GM19397 (cell line): Measurements from ENCODE around the gene KIF9.
"Not testable (repeated sequence)": the region's sequence is repeated elsewhere in the genome, so short reads cannot be mapped to it uniquely, and the experiment has no call there.

Source experiments
- ATAC-seq: cut with Tn5 transposase; IDR thresholded peaks from one replicate; pipeline ENCODE4 v1.9.1; 2021; ENCODE audit warnings: mild to moderate bottlenecking, moderate library complexity; ENCODE audit not compliant: unreplicated experiment

KIF9 gene, protein sequence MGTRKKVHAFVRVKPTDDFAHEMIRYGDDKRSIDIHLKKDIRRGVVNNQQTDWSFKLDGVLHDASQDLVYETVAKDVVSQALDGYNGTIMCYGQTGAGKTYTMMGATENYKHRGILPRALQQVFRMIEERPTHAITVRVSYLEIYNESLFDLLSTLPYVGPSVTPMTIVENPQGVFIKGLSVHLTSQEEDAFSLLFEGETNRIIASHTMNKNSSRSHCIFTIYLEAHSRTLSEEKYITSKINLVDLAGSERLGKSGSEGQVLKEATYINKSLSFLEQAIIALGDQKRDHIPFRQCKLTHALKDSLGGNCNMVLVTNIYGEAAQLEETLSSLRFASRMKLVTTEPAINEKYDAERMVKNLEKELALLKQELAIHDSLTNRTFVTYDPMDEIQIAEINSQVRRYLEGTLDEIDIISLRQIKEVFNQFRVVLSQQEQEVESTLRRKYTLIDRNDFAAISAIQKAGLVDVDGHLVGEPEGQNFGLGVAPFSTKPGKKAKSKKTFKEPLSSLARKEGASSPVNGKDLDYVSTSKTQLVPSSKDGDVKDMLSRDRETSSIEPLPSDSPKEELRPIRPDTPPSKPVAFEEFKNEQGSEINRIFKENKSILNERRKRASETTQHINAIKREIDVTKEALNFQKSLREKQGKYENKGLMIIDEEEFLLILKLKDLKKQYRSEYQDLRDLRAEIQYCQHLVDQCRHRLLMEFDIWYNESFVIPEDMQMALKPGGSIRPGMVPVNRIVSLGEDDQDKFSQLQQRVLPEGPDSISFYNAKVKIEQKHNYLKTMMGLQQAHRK

DNA sequence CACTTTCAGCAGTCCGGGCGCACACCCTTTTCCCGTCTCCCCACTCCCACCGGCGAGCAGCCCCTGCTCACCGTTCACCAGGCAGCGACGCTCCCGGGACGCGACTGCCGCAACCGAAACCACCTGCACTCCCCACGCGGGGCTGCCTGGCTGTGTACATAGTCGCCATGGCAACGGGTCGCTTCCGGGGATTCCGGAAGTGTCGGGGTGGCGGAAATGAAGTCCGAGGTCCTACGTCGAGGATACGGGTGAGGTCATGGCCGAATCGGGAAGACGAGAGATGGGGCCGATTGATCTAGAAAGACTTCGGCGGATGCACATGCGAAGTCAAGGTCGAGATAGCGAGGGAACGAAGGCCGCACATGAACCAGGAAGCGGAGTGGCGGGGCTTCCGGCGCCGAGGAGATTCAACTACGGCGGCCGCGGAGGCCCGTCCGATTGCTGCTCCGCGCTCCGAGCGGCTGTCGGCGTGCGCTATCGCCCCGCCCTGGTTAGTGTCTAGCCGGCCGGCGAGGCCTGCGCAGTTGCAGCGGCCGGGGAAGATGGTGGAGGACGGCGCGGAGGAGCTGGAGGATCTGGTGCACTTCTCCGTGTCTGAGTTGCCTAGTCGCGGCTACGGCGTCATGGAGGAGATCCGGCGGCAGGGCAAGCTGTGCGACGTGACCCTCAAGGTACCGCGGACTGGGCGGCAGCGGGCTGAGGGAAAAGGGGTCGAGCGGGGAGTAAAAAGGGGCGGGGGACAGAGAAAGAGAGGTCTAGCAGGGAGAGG lies at the start of gene KIF9, which contains the start of gene KLHL18:
Gene KIF9, minus strand, starts transcription at position 376 of the 769 bp plus-strand sequence. CDS start 5,425 bp downstream, outside the sequence.
Gene KLHL18, plus strand, starts transcription at position 521 of the 769 bp plus-strand sequence. Its CDS starts 22 bp downstream, at position 543.
- ATAC-seq = peak; percentile 79

DNA sequence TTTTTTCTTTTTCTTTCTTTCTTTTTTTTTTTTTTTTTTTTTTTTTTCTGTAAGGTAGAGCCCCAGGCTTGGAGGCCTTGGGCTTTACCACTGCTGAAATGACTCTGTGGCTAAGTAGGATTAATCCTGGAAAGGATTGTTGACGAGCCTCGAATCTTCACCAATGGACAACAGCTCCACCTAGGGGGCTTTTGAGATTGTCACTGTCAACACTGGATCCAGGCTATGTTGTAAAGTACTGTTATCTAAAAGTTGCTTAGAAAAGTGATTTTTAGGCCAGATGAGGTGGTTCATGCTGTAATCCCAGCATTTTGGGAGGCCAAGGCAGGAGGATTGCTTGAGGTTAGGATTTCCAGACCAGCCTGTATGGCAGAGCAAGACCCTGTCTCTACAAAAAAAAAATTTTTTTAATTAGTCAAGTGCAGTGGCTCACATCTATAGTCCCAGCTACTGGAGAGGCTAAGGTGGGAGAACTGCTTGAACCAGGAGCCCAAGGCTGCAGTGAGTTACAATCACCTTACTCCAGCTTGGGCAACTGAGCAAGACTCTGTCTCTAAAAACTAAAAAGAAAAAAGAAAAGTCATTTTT lies 41.8 kb upstream of the KIF9 start:
- no peak for ATAC-seq

DNA sequence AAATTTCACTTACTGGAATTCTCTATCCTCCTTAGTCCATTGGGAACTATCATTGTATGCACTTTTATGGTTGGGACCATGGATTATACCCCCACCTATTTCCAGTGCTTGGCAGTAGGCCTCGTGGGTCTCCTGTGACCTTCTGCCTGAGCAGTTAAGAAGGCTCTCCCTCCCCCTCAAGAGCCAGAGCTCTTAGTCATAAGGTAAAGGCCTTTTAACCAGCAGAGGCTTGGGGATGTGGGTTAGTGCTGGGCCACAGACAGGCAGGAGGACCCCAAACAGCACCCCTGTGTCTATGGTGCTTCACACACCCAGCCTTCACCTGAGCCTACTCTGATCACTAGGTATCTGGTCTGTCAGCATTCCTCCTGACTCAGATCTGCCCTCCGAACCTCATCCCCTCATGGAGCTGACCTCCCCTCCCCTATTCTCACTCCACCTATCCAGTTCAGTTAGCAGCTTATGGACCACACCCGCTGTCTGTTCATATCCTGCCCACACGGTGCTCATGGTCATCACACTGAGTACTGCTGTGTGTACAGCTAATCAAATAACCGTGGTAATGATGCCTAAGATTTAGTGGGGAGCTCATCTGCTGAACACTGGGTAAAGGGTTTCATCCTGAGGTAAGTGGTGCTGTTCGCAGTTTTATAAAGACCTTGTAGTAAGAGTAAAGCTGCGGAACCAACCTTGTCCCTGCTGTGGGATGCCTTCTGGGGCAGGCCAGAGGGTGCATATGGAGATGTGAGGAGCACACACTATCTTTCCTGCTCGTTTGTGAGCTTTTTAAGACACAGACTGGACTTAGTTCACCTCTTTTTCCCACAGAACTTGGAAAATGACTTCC lies 41.1 kb upstream of the KIF9 start:
- ATAC-seq = no peak

DNA sequence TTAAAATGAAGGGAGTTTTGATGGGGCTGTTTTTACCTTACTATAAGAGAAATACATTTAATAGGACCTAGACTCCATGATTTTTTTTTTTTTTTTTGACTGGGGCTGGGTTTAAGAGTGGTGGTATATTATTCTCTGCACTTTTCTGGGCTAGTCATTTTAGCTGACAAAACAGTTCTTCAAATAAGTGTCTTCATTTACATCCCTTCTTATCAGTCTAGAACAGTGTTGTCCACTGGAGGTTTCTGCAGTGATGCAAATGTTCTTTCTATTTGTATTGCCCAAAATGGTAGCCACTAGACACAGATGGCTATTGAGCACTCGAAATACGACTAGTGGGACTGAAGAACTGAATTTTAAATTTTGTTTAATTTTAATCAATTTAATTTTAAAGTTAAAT lies 37.4 kb upstream of the KIF9 start:
- no peak for ATAC-seq

DNA sequence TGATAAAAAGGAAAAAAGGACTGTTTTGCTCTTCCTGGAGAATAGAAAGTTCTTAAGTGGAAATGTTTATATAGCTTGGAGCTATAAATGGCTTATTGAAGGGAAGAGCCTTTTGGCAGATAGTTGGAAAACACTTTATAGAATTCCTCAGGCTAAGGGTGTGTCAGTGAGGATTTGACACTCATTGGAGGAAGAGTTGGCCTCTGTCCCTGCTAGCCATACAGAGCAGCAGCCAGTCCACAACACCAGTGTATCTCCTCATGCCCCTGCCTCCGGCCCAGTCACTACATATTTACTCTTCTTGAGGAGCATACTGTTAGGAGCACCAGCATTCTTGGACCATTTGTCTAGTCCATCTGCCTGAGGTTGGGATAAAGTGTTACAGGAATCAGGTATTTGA lies 36.3 kb upstream of the KIF9 start:
- no peak for ATAC-seq

DNA sequence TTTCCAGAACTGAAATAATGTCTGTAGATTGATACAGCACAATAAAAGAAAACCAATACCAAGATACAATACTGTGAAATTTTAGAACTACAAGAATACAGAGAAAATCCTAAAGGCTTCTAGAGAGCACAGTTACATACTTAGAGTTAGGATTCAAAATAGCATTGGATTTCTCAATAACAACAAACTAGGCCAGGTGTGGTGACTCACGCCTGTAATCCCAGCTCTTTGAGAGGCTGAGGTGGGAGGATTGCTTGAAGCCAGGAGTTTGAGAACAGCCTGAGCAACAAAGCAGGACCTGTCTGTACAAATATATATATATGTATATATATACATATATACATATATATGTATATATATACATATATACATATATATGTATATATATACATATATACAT lies 33.6 kb upstream of the KIF9 start:
- not testable (repeated sequence) for ATAC-seq

DNA sequence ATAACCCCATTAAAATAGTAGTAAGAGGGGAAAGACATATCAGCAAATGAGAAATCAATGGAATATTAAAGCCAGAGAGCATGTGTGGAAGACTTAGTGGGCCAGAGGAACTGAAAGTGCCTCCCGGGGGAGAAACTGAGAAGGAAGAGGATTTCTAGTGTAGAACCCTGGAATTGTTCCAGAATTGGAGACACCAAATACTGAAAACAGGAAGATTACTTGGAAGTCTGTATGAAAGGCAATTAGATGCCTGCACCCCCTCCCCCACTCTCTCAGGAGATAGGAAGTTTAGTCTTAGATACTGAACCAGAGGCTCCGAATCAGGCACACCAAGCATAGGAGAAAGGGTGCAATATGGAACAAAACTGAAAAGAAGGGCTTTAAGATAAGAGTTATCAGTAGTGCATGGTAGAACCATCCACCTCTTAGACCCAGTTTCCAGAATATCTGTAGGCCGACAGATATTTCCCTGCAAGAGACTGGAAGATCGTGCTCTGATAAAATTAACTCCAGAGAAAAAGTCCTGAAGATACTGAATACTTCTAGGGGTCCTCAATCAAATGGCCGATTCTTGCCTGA lies 32.6 kb upstream of the KIF9 start:
- ATAC-seq = no peak

DNA sequence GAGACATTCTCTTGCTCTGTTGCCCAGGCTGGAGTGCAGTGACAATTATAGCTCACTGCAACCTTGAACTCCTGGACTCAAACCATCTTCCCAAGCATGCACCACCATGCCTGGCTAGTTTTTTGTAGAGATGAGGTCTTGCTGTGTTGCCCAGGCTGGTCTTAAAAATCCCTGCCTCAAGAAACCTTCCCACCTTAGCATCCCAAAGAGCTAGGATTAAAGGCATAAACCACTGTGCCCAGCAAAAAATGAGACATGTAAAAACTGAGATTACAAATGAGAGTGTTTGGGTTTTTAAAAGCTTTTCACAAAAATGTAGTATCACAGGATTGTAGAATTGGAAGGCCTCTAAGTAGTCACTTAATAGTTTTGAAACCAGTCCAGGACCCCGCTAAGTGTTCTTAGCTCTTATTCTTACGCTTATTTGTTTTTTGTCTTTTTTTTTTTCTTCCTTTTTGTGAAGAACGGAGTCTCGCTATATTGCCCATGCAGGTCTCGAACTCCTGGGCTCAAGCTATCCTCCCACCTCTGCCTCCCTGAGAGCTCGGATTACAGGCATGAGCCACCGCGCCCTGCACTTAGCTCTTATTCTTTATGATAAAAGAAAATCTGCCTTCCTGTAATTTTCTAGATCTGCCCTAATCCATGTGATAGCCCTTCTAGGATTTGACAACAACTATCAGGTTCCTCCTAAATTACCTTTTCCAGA lies 31.6 kb upstream of the KIF9 start:
- ATAC-seq = no peak

DNA sequence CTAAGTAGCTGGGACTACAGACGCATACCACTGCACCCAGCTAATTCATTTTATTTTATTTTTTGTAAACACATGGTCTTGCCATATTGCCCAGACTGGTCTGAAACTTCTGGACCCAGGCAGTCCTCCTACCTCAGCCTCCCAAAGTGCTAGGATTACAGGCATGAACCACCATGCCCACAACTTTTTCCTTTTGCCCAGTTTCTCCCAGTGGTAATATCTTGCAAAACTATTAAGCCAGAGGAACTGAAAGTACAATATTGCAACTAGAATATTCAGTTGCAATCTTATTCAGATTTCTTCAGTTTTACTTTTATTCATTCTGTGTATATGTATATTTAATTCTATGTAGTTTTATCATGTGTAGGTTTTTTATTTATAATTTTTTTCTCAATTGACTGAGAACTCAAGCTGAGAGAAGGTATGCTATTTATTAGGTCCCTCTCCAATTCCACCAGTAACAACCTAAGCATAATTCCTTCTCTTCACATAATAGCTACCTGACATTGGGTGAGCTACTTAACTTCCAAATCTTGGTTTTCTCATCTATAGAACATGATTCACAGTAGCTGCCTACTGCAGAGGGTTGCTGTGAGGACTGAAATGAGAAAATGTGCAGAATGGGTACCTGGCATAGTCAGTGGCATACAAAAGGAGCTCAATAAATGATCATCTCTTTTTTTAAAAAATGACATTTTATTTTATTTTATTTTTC lies 30.9 kb upstream of the KIF9 start:
- no peak for ATAC-seq

DNA sequence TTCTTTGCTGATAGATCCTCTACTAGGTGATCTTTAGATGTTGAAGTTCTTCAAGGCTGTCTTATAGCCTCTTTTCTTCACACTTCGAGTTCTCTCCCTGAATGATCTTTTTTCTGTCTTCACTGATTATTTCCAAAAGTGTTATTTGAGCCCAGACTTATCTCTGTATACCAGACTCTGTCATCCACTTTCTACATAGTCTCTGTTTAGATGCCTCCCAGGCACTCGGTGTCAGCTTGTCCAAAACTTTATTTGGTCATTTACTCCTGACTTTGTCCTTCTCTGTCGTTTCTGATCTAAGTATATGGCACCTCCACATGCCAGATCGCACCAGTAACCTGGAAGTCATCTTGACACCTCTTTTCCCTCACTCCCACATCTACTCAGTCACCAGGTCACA lies 27.8 kb upstream of the KIF9 start:
- ATAC-seq = no peak

DNA sequence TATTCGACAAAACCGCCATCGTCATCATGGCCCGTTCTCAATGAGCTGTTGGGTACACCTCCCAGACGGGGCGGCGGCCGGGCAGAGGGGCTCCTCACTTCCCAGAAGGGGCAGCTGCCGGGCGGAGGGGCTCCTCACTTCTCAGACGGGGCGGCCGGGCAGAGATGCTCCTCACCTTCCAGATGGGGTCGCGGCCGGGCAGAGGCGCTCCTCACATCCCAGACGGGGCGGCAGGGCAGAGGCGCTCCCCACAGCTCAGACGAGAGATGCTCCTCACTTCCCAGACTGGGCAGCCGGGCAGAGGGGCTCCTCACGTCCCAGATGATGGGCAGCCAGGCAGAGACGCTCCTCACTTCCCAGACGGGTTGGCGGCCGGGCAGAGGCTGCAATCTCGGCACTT lies 26.6 kb upstream of the KIF9 start:
- not testable (repeated sequence) for ATAC-seq

DNA sequence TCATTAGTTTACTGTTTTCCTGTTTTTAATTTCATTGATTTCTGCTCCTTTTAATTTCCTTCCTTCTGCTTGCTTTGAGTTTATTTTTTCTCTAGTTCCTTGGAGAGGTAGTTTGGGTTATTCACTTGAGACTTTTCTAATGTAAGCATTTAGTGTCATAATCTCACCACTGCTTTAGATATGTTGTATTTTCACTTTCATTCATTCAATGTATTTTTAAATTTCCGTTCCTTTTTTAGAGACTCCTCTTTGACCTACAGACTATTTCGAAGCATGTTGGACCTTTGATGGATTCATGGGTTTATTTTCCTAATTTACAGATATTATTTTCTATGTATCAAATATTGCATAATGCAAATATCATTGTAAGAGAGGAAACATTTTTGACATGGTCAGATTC lies 23.4 kb upstream of the KIF9 start:
- ATAC-seq = no peak

DNA sequence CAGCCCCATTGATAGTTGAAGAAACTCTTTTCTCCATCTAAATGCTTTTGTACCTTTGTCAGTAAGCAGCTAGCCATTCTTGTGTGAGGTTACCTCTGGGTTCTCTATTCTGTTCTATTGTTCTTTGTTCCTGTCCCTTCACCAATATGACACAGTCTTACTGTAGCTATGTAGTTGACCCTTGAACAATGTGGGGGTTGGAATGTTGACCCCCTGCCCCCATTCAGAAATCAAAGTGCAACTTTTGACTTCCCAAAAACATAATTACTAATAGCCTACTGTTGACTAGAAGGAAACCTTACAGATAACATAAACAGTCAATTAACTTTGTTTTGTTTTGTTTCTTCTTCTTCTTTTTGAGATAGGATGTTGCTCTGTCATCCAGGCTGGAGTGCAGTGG lies 18.9 kb upstream of the KIF9 start:
- ATAC-seq = no peak

DNA sequence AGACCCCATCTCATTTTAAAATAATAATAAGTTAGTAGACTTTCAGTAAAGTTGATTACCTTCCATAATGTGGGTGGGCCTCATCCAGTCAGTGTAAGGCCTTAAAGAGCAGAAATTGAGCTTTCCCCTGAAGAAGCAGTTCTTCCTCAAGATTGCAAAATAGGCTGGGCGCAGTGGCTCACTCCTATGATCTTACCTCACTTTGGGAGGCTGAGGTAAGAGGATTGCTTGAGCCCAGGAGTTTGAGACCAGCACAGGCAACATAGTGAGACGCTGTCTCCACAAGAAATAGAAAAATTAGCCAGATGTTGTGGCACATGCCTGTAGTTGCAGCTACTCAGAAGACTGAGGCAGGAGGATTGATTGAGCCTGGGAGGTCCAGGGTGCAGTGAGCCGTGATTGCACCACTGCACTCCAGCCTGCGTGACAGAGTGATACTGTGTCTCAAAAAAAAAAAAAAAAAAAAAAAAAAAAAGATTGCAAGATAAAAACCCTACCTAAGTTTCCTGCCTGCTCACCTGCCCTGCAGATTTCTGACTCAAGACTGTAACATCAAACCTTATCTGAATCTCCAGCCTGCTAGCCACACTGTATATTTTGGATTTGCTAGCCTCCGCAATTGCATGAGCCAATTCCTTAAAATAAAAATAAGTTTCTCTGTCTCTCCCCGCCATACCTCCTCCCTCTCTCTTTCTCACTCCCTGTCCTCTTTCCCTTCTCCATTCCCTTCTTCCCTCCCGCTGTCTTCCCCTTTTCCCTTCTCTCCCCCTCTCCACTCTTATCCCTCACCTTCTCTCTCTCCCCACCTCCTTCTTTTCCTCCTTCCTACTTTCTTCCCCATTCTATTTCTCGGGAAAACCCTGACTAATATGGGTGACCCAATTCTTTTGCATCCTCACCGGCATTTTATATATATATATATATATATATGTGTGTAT lies 17.1 kb upstream of the KIF9 start:
- ATAC-seq = no peak

DNA sequence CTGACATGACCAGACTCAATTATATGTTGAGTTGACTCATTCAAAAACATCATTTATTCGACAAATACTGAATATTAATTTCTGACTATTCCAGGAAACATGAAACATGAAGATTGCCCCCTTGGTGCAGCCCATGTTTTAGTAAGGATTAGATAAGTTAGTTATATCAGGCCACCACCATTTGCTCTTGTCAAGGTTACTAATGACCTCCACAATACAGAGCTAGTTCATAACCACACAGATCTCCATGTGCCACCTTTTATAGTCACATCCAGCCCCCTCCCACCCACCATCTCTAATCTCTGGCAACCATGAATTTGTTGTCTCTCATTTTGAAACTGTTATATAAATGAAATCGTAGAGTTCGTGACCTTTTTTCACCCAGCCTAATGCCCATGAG lies 15.8 kb upstream of the KIF9 start:
- ATAC-seq = no peak

DNA sequence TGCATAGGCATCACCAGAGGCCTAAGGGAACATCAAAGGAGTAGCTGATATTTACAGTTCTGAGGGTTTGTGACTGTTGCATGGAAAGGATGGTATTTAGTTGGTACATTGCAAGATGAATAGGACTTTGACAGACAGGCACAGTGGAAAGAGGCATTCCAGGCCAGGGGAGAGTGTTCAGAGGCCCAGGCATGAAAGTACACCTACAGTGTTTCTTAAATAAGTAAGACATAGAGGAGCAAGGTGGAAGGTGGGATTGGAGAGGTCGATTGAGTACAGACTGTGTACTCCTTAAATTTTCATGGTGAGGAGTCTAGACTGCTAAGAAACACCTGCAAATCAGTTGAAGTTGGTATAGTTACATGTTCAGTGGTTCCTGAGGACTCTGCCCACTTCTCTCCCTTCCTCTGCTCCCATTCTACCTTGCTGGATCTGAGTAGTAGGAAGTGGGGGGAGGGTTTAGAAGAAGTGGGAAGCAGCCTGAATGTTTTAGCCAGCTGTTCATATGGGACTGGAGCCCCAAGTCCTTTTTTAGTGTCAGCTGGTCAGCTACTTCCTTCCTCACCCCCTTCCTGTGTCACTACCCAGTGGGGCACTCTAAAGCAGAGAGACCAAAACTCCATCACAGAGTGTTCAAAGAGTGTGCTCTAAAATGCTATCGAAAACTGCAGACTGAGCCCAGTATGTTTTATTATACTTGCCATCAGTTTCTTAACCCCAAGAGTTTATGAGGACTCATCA lies 14.1 kb upstream of the KIF9 start:
- no peak for ATAC-seq

DNA sequence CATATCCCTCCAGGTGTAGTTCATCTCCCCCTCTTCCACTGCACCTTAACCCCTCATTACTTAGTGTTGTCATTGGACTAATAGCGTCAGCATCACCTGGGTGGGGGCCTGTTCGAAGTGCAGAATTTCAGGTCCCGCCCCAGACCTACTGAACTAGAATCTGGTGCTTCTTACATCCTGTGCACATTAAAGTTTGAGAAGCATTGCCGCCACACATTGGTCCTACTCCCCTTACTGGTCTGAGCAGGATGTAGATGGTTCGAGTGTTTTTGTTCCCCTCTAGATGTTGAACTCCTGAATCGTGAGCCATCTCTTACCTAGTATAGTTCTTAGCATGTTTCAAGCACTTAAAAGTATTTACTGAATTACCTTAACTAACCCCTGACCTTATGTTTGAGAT lies 13.4 kb upstream of the KIF9 start:
- ATAC-seq = no peak
